HG03108 (cell line): Measurements from ENCODE around the gene CIAPIN1.
"Not testable (repeated sequence)": the region's sequence is repeated elsewhere in the genome, so short reads cannot be mapped to it uniquely, and the experiment has no call there.

Source experiments
- ATAC-seq: cut with Tn5 transposase; IDR thresholded peaks from one replicate; pipeline ENCODE4 v1.9.1; 2021; ENCODE audit warnings: moderate library complexity; ENCODE audit not compliant: unreplicated experiment

The CIAPIN1 gene

GRCh38 chr16:57407521-57408353 lies 39.4 kb downstream of the CIAPIN1 start:
- no peak for ATAC-seq

GRCh38 chr16:57406881-57407280 lies 40.3 kb downstream of the CIAPIN1 start:
- ATAC-seq, result no peak

- no peak for ATAC-seq
These were observed 42.1 kb downstream of the CIAPIN1 start for GRCh38 chr16:57405097-57405496.

- ATAC-seq, result no peak
These were observed 43.0 kb downstream of the CIAPIN1 start, which contains the start of gene CCL17 for GRCh38 chr16:57403965-57404817. TSS of gene CCL17 (plus strand) at chr16:57404767. CDS start at chr16:57413933, 9,166 bp downstream.

GRCh38 chr16:57401943-57402640 lies 45.1 kb downstream of the CIAPIN1 start:
- ATAC-seq, result no peak

GRCh38 chr16:57397493-57397892 lies 49.7 kb downstream of the CIAPIN1 start:
- ATAC-seq, result not testable (repeated sequence)

GRCh38 chr16:57396786-57397185 lies 50.4 kb downstream of the CIAPIN1 start:
- ATAC-seq, result no peak

GRCh38 chr16:57395026-57395425 lies 52.2 kb downstream of the CIAPIN1 start:
- ATAC-seq, result no peak

- ATAC-seq, result no peak
These were observed 52.7 kb downstream of the CIAPIN1 start for GRCh38 chr16:57394444-57394843.

- ATAC-seq, result no peak
These were observed 54.5 kb downstream of the CIAPIN1 start for GRCh38 chr16:57392694-57393093.

GRCh38 chr16:57391708-57392107 lies 55.5 kb downstream of the CIAPIN1 start:
- ATAC-seq, result no peak

GRCh38 chr16:57391300-57391699 lies 55.9 kb downstream of the CIAPIN1 start:
- ATAC-seq, result no peak

- no peak for ATAC-seq
These were observed 56.4 kb downstream of the CIAPIN1 start for GRCh38 chr16:57390636-57391295.

GRCh38 chr16:57389087-57389468 lies 58.1 kb downstream of the CIAPIN1 start:
- ATAC-seq, result no peak

- no peak for ATAC-seq
These were observed 58.7 kb downstream of the CIAPIN1 start for GRCh38 chr16:57388359-57389086.

GRCh38 chr16:57387598-57388354 lies 59.4 kb downstream of the CIAPIN1 start:
- no peak for ATAC-seq

GRCh38 chr16:57386381-57386951 lies 60.7 kb downstream of the CIAPIN1 start:
- no peak for ATAC-seq

- no peak for ATAC-seq
These were observed 62.1 kb downstream of the CIAPIN1 start for GRCh38 chr16:57385083-57385482.
